HK-2 (cell line): ENCODE data around the gene POLR2F.

Source experiments
- DNase-seq: peaks from one replicate; pipeline ENCODE4 v3.0.0-alpha.2; 2018; ENCODE audit not compliant: unreplicated experiment

Gene POLR2F

DNA sequence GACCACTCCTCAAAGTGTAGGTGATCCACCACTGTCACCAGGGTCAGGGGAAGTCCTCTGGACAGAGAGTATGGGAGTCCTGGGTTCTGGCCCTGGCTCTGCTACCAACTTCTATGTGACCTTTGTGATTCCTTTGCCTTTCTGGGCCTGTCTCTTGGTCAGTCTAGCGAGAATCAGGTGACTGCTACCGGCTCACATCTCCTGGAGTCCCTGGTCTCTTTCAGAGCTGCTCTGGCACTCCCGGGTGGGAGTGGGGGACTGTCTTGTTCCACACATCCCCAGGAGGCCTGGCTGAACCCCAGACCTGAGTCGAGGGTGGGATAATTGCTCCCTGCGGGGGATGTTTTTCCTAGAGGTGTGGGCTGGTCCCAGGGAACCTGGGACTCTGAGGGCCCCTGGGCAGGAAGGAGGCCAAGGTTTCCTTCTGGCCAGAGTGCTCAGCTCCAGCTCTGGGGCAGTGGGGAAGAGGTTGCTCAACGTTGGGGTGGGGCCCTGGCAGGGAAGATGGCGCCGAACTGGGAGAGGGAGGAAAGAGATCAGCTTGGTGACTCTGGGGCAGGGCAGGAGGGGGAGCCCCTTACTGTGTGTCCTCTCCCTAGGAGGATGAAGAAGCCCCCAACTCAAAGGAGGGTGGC, 28.8 kb downstream of the POLR2F start:
- no peak for DNase-seq

DNA sequence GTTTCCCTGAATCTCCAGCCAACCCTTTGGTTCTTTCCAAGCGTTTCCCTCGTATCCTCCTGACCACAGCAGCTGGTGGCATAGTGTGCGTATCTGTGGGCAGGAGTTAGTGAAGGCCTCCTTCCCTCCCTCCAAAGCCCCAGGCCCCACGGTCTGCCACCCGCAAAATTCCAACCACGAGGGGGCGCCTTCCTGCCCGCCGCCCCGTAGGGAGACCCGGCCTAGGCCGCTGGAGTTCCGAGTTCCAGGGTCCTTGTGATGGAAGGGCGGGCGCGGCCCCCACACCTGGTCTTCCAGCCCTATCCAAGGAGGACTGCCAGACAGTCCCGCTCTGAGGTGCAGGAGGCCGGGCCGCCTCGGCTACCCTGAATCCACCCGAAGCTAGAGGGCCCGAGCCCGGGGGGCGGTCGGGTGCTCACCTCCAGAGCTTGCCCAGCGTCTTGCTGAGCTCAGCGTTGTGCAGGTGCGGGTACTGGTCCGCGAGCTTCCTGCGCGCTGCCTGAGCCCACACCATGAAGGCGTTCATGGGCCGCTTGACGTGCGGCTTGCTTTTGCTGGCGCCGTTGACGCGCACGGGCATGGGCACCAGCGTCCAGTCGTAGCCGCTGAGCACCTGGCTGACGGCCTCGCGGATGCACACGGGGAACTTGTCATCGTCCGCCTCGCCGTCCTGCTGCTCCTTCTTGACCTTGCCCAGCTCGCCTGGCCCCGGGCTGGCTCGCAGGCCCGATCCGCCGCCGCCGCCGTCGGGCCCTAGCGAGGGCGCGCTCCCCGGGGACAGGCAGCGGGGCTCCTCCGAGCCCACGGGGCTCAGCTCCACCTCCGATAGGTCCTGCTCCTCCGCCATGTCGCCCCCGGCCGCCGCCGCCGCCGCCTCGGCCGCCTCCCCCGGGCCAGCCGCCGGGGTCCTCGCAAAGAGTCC, 29.7 kb downstream of the POLR2F start:
- no peak for DNase-seq

DNA sequence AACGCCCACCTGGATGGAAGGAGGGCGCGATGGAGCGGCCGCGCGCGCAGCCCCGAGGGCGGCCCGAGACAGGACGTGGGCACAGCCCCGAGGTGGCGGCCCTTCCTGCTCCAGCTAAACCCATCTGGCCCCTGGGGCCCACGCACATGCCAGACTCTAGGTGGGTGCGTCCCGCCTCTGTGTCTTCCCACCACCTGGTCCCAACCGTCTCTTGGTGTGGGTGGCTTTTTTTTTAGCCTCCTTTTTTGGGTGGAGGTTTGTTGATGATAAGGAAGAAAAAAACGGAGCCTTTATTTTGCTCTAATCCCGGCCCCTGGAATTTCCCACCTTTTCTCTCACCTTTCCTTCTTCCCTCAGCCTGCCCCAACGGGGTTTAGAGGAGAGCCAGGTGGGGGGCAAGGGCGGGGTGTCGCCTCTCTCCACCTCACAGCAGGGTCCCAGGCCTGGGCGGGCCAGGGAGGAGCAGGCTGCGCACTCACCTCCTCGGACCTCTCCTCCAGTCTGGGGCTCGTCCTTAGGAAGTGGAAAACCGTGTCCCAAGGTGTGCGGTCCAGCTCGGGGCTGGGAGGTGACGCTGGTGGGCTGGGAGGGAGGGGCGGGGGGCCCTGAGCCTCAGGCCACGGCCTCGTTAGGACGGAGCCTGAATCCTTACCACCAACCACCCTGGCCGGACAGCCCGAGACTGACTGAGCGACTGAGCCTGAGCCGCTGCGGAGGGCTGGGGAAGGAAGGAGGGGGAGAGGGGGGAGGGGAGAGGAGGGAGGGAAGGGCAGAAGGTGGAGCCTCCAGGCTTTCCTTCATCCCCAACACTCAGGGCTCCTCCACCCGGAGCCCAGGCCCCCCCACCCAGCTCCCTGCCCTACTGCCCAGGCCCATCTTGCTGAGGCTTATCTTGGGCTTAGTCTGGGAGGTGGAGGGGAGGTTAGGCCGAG, 30.6 kb downstream of the POLR2F start, which contains the start of gene SOX10:
TSS of gene SOX10 (minus strand) at position 696 of the 932 bp plus-strand sequence. CDS start 771 bp downstream, outside the sequence.
- DNase-seq, result no peak

DNA sequence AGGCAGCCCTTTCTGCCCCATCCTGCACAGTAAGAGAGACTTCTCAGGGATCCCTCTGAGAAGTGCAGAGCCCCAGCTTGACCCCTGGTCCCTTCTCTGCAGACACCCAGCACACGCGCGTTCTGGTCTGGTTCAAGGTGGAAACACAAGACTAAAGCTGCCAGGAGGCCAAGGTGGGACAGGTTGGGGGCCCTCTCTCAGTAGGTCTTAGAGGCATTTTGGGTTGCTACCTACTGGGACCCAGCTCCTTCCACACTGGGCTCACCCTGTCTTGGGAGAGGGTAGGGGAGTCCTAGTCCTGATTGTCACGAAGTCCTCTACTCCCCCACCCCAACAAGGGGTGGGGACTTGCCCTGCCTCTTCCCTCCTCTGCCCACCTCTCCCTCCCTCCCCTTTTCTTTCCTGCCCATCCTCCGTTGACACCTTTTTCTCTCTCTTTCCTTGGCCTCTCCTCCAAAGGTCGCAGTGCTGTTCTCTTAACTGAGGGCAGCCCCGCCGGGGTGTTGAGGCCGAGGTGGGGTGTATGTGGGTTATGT, 31.6 kb downstream of the POLR2F start:
- DNase-seq, result no peak

DNA sequence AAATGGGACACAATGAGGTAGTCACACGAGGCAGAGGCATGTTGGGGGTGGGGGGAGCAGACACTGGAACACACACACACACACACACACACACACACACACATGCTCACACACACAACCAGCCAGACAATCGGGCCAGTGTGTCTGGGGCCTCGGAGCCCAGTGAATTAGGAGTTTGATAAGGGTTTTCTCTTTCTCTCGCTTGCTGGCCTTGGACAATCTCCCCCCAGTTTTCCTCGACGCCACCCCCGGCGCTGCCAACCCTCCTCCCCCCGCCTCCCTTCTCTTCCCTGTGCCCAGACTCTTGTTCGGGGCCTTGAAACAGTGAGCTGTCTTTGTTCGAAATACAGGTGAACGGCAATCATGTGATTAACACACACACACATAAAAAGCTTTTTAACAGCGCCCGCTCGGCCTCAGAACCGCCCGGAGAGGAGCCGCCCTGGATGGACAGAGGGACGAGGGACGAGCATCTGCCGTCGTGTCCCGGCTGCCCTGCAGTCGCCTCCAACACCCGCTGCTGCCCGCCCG, 32.3 kb downstream of the POLR2F start:
- no peak for DNase-seq

DNA sequence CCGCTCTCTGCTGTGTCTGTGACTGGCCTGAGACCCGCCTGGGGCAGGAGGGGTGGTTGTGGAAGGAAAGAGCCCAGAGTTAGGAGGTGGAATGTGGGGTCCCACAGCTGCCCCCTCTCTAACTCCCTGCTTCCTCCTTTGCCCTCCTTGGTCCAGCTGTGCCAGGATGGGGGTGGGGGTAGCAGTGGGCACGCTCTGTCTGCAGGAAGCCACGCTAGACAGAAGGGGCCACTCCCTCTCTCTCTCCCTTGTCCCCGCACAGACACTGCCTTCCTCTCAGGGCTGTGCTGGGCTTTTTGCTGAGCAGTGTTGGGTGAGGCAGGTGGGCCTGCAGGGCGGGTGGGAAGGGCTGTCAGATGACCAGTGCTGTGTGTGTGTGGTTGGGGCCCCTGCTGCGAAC, 32.9 kb downstream of the POLR2F start:
- no peak for DNase-seq

DNA sequence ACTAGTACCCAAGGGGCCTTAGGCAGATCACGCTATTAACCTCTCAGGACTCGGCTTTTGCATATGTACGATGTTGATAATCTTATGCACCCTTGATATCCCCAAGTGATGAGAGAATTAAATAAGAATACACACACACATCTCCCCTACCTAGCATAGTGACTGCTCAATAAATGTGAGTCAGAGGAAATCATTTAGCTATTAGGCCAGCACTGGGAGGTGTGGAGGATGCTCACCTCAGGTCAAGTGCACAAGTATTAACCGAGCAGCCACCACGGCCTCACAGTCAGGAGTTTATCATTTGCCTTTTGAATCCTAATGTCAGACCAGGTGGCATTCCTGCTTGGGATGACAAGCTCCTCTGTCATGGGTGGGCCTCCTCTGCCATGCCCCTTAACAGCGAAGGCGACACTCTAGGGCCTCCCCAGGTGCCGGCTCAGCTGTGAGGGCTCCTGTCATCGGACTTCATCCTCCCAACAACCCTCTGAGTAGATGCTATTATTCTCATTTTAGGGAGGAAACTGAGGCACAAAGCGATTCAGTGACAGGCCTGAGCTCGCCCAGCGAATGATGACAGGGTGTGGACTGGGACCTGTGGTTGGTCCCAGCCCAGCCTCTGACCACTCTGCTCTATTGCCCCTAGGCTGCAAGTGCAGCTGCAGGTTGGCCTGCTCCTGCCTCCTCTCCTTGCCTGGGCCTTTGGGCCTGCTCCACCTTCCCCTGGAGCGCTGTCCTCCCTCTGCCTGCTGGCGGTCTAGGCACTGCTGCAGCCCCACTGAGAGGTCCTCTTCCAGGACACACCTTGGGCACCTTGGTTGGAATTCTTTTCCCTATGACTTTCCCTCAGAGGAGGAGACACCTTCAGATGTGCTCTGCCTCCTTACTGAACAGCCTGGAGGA, 35.9 kb downstream of the POLR2F start:
- DNase-seq, result no peak

DNA sequence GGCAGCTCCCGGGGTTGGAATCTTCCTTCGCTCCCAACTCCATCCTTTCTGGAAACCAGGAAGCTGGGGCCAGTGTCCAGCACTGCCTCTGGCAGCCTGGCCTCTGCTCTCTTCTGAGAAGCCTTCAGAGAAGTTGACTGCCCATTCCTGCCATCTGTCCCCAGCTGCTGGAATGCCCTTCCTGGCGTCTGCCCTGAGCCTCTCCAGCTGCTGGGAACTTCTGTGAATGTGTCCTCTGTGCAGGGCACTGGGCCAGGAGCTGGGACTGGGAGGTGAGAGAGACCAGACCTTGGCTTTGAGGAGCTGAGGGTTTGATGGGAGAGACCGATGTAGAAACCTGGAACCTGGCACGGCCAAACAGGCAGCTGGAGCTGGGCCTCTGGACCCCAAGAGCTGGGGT, 36.8 kb downstream of the POLR2F start:
- no peak for DNase-seq

DNA sequence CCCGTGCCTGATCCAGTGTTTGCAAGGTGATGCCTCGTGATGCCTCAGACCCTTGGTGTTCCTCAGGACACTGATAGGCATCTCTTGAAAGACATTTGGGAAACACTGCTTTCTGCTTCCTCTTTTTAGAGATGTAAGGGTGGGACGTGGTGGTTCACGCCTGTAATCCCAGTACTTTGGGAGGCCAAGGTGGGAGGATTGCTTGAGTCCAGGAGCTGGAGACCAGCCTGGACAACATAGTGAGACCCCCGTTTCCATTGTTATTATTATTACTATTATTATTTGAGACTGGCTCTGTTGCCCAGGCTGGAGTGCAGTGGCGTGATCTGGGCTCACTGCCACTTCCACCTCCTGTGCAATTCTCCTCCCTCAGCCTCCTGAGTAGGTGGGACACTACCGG, 37.4 kb downstream of the POLR2F start:
- DNase-seq, result no peak

DNA sequence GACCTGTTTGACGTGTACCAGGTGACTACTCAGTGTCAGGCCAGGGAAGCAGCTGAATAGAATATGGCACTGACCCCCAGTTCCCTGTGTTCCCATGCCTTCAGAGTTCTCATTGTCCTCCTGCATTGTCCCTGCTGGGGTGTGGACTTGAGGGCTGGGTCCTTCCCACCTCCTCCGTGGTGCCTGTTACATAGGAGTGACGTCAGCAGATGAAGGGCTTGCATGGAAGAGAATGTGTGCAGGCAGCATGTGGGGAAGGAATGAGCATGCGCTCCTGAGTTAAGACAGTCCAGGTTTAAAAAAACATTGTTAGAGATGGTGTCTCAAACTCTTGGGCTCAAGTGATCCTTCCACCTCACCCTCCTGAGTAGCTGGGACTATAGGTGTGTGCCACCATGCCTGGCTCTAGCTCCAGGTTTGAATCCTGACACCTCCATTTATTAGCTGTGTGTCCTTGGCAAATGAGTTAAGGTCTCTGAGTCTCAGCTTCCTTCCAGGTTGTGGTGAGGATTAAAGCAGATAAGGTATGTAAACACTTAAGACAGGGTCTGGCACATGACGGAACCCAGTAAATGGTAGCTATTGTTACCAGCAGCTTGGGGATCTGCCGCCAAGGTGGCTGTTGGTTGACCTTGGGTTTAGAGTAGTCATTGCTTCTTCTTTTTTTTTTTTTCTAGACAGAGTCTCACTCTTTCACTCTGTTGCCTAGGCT, 38.4 kb downstream of the POLR2F start:
- DNase-seq, result no peak

DNA sequence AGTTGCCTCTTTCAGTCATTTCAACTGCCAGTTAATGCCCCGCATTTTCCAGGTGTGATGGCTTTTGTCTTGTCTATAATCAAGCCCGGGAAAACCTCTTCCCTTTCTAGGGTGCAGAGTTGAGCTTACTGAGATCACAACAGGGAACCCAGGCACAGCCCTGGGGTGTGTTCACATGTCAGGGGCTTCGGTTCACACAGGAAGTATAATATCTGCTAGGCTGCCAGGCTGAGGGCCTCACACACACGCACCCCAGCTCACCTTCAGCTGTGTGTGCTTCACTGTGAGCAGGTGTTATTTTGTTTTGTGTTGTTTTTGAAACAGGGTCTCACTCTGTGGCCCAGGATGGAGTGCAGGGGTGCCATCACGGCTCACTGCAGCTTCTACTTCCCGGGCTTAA, 40.5 kb downstream of the POLR2F start:
- no peak for DNase-seq

DNA sequence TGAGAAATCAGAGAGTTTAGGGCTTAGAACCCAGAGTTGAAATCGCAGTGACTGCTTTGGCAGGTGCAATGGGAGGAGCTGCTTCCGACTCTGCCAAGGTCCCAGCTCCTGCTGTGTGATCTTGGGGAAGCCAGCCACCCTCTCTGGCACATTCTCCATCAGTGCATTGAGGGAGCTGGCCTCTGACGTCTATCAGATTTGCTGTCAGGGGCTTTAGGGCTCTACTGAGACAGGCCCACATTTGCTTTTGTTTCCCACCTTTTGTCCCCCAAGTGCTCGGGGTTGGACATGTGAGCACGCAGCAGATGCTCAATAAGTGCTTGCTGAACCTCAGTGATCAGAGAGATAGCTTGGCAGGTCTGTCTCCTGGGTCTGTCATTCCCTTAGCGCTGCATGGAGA, 41.5 kb downstream of the POLR2F start:
- no peak for DNase-seq

DNA sequence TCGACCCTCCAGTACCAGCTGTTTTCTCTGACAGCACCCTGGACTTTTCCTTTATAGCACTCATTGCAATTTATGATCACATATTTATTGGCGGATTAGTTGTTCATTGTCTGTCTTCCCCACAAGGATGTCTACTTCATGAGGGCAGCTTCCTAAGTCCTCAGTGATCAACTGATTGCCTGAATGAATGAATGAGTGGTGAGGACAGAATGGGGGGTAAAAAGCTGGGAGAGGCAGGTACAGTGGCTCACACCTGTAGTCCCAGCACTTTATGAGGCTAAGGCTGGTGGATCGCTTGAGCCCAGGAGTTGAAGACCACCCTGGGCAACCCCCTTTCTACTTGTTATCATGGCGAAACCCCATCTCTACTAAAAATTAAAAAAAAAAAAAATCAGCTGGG, 42.0 kb downstream of the POLR2F start:
- DNase-seq, result no peak

DNA sequence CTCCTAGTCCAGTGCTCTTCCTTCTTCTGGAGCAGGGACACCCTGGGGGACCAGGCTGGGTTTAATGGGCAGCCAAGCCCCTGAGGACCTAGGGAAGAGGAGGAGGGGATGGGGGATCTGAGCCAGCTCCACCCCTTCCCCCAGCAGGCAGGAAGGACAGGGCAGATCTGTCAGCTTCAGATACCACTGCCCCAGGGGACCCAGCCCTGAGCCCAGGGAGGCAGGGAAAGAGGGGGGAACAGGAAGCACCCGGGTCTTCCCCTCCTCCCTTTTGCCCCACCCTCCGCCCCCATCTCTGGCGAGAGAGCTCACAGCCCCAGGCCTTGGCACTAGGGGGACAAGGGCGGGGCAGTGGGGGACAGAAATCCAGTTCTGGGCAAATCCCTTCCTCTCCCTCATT, 42.6 kb downstream of the POLR2F start:
- no peak for DNase-seq

DNA sequence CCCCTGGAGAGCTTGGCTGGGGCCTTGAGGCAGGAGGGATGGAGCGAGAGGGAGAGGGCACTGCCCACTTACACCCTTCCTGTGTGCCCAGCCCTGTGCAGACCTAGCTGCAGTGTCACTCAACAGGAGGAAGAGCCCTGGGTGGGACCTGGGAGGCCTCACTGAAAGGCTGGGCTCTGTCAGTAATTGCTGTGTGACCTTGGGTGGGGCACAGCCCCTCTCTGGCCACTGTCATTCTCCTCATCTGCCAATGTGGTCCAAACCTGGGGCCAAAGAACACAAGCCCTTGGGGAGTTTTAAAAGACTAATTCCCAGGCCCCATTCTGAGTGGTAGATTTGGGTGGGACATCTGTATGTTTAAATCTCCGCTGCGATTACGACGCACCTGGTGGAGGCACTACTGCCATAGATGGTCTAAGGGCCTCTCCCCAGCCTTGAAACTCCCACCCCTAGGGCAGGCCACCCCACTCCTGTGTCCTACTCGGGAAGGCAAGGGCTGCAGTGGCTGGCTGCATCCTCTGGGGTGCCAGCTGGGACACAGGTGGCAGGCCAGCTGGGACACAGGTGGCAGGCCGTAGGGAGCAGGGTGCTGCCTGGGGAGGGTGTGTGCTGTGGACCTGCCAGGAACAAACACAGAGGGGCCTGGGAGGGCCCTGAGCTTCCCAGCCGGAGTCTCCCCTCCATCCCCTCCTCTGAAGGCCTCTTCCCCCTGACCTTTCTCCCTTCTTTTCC, 43.2 kb downstream of the POLR2F start:
- no peak for DNase-seq

DNA sequence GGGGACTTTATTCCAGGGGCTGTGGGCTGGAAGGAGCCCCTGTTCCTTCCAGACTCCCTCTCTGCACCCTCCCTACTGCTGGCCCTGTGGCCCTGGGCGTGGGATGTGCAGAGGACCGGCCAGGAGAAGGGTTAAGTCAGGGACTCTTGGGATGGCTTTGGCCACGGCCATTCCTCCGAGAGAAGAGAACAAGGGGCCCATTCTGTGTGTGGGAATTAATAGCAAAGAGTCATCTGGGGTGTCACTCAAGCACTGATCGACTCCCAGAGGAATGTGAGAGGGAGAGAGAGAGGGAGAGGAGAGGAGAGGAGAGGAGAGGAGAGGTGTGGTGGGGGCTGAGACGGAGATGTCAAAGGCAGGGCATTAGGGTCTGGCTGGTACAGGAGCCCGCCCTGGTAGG, 45.0 kb downstream of the POLR2F start:
- no peak for DNase-seq

DNA sequence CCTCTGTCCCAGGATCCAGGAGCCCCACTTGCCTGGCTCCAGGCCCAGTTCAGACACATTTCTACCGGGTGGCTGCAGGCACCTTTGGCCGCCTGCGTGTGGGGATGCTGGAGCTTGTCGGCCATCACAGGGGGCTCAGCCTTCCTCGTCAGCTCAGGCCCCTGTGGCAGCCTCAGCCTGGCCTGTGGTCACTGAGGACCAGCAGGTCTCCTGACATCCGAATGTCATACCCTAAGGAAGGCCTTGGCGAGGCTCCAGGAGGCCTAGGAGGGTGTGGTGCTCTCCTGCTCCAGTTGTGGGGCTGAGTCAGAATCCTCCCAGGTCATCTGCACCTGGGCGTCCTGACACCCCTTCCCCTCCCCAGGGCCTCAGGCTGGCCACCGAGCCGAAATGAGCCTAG, 45.7 kb downstream of the POLR2F start:
- DNase-seq, result no peak

DNA sequence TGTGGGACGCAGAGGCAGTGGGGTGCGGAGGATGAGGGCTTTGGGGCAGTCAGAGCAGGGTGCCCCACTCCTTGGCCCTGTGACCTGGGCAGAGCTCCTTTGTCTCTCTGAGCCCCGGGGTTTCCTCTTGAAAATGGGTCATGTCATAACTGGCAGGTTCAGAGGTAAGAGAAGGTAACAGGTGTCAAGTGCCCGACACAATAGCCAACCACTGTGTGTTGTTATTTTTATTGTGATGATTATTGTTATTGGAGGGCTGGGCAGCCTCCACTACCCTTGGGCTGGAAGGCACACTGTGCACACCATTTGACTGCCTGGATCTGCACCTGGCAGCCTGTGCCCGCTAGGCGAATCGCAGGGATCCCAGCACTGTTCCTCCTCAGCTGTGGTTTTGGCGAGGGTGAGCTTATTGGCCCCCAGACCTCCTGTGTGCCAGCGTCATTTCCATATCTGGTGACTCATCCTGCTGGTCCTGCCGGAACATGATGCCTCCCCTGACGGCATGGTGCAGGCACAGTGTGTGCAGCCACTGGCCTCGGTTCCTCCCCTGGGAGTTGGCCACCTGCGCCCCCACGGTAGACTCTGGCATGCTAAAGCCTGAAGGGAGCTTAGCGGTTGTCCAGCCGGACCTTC, 46.3 kb downstream of the POLR2F start:
- DNase-seq, result no peak

DNA sequence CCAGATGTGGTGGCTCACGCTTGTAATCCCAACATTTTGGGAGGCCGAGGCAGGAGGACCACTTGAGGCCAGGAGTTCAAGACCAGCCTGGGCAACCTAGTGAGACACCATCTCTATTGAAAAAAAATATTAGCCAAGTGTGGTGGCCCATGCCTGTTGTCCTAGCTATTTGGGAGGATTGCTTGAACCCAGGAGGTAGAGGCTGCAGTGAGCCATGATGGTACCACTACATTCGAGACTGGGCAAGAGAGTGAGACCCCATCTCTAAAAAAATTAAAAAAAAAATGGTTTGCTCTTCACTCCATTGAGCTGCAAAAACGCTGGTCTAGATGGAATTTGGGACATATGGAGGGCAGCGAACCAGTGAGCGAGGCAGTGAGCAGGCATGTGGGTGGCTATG, 52.4 kb downstream of the POLR2F start:
- no peak for DNase-seq
